Cardiac fibroblast (primary cell): ENCODE measurements around the gene TMEM187.

Source experiments
- DNase-seq, 2 donors: peaks; one replicate each; pipeline versions ENCODE4 v3.0.0 to v3.0.0-alpha.2; 2010; ENCODE audit warnings: low read depth in 2 of 2
- H3K4me3 ChIP-seq, 2 donors: replicated peaks in 1 of 2; 1 replicate in 1 of 2; 2 replicates in 1 of 2; pipeline ENCODE4 v1.5.1; 2011; ENCODE audit warnings: low read depth in 2 of 2, low read length in 2 of 2, mild to moderate bottlenecking in 2 of 2, moderate library complexity in 1 of 2
- CTCF ChIP-seq: IDR thresholded peaks from one replicate; pipeline ENCODE4 v1.5.1; 2011; ENCODE audit warnings: low read depth, mild to moderate bottlenecking, low read length, inconsistent platforms

TMEM187 gene

DNA sequence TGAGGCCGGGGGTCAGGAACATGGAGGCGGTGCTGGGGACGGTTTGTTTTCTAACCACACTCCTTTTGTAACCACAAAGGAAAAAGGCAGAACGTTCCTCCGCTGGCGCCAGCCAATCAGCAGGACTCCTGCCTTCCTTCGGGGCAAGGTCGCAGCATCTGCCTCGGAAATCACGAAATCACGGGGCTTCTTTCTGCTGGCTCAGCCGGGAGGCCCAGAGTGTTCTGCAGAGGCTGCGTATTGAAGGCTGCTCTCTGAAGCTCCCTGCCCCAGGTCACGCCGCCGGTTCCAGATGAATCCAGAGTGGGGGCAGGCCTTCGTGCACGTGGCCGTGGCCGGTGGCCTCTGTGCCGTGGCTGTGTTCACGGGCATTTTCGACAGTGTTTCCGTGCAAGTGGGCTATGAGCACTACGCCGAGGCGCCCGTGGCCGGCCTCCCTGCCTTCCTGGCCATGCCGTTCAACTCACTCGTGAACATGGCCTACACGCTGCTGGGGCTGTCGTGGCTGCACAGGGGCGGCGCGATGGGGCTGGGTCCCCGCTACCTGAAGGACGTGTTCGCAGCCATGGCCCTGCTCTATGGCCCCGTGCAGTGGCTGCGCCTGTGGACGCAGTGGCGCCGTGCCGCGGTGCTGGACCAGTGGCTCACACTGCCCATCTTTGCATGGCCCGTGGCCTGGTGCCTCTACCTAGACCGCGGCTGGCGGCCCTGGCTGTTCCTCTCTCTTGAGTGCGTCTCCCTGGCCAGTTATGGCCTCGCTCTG lies 9.4 kb downstream of the TMEM187 start:
- no peak for DNase-seq
- no peak for TF ChIP-seq CTCF
- no peak overlapping the region for H3K4me3 ChIP-seq

DNA sequence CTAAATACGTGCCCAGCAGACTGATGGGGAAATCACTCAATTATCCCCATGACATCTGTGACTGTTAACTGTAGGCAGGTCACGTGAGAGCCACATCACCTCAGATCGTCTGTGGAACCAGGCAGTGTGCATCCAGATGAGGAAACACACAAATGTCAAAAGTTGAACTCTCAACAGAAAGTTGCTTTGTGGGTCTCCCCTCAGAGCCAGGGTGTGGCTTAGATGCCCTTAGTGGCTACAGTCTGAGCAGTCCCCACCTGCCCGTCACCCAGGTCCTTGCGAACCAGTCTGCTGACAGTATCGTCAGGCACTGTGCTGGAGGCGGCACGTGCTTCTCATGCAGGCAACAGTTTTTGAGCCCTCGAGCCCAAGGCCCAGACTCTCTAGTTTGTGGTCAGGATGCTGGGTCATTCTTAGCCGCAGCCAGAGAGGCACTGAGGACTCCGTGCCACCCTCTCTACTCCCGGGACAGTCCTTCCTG lies 10.8 kb downstream of the TMEM187 start:
- TF ChIP-seq CTCF, result no peak
- H3K4me3 ChIP-seq, result no peak overlapping the region
- no peak for DNase-seq

DNA sequence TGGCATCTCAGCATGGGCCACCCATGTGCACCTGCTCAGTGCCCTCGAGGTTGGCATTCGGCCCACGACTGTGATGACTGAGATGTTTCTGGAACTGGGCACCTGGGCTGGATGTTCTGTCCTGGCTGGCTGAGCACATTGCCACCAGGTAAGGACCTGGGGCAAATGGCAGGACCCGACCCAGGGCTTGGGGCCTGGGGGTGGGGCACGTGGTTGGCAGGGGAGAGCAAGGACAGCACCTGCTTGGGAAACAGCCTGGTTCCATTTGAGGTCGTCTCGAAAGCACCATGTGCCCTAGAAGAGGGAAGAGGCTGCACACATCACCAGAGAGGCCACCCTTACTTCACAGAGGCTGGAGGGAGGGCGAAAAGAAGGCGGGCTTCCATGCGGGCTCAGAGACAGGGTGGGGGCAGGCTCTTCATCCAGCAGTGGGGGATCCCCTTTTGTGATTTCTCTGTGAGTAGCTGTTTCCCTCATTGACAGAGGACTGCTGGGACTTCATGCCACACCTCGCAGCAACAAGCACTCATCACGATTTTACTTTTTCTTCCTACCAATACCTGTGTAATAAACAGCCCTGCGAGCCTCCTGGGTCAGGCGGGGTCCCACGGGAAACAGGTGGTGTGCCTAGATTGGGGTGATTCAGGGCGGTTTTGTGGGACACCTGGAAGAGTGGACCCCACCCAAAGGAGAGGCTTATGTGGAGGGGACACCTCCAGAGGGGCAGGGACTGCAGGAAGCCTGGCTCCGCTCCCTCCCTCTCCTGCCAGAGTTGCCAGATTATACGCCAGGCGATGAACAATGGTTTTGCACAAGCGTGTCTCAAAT lies 12.0 kb downstream of the TMEM187 start:
- no peak for TF ChIP-seq CTCF
- no peak for DNase-seq
- H3K4me3 ChIP-seq, result no peak overlapping the region

GRCh38 chrX:153988493-153988892 lies 15.9 kb downstream of the TMEM187 start:
- no peak for DNase-seq
- H3K4me3 ChIP-seq, result no peak overlapping the region
- TF ChIP-seq CTCF, result no peak

GRCh38 chrX:153989973-153990655 lies 17.6 kb downstream of the TMEM187 start:
- H3K4me3 ChIP-seq, result no peak overlapping the region
- no peak for DNase-seq
- no peak for TF ChIP-seq CTCF

GRCh38 chrX:153991013-153991580 lies 18.5 kb downstream of the TMEM187 start:
- H3K4me3 ChIP-seq, result no peak overlapping the region
- no peak for TF ChIP-seq CTCF
- DNase-seq, result no peak
